B cell (primary cell): Measurements from ENCODE around the gene CERCAM.

Experiments used
- EZH2 ChIP-seq: IDR thresholded peaks from 2 replicates; pipeline ENCODE4 v1.6.1; 2012; ENCODE audit warnings: borderline replicate concordance, low read depth, mild to moderate bottlenecking, moderate library complexity, low read length; ENCODE audit not compliant: insufficient read depth, poor library complexity, severe bottlenecking
- TF ChIP-seq, protein P1 (sequence below): fragments of 200-600 bp; IDR thresholded peaks from one replicate; pipeline ENCODE4 v1.8.0; 2022; ENCODE audit warnings: antibody characterized with exemption, mild to moderate bottlenecking

DNA sequence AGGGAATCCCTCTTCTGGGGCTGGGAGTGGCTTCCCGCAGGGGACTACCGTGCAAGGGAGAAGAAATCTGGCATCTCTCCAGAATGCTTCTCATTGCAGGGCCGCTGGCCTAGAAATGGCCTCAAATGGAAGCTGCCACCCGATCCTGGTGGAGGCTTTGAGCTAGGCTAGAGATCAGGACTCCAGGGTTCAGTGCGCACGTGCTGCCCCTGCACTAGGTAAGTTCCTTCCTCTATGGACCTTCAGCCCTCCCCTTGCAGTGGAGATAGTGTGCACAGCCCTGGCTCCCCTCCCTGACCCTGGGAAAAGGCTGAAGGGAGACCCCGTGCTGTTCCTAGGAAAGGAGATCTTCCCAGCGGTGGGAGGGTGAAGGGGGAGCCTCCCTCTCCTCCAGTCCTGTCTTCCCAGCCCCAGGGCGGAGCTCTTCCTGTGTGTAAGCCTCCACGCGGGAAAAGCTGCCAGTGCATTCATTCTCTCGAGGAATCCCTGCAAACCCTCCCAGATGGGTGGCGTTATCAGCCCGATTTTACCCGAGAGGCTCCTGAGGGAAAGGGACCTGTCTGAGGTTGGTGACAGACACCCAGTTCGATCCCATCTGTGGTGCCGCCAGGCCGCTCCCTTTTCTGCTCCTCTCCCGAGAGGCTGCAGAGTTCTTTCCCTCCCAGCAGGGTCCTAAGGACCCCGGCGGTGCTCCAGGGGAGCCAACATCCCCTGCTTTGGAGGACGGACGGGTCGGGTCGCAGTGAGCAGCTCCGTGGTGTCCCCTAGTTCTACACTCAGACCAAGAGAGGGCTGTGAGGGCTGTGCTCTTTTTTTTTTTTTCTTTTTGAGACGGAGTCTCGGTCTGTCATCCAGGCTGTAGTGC lies 1.4 kb upstream of the CERCAM start:
- TF ChIP-seq, protein P1, sequence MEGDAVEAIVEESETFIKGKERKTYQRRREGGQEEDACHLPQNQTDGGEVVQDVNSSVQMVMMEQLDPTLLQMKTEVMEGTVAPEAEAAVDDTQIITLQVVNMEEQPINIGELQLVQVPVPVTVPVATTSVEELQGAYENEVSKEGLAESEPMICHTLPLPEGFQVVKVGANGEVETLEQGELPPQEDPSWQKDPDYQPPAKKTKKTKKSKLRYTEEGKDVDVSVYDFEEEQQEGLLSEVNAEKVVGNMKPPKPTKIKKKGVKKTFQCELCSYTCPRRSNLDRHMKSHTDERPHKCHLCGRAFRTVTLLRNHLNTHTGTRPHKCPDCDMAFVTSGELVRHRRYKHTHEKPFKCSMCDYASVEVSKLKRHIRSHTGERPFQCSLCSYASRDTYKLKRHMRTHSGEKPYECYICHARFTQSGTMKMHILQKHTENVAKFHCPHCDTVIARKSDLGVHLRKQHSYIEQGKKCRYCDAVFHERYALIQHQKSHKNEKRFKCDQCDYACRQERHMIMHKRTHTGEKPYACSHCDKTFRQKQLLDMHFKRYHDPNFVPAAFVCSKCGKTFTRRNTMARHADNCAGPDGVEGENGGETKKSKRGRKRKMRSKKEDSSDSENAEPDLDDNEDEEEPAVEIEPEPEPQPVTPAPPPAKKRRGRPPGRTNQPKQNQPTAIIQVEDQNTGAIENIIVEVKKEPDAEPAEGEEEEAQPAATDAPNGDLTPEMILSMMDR: no peak
- TF ChIP-seq EZH2: no peak
